Measurements from ENCODE around the gene KANK3.
"Not testable (repeated sequence)": the region's sequence is repeated elsewhere in the genome, so short reads cannot be mapped to it uniquely, and the experiment has no call there.

KANK3 gene

GRCh38 chr19:8316351-8317125 lies 26.5 kb downstream of the KANK3 start:
- DNase-seq (ENCODE audit: low spot score): no peak

GRCh38 chr19:8314981-8315640 lies 28.0 kb downstream of the KANK3 start:
- not testable (repeated sequence) for DNase-seq (ENCODE audit: low spot score)

GRCh38 chr19:8311461-8312260 lies 31.4 kb downstream of the KANK3 start:
- no peak for DNase-seq (ENCODE audit: low spot score)

- no peak for DNase-seq (ENCODE audit: low spot score)
Measured at GRCh38 chr19:8310342-8311055, 32.6 kb downstream of the KANK3 start.

- DNase-seq (ENCODE audit: low spot score): no peak
Measured at GRCh38 chr19:8308891-8309291, 34.2 kb downstream of the KANK3 start.

- DNase-seq (ENCODE audit: low spot score): peak; percentile 97
Measured at GRCh38 chr19:8307965-8308866, 34.8 kb downstream of the KANK3 start, which contains the start of gene CD320. Gene CD320 (minus strand): TSS chr19:8308358. CDS start chr19:8308290, 68 bp downstream.

GRCh38 chr19:8307400-8307964 lies 35.6 kb downstream of the KANK3 start:
- DNase-seq (ENCODE audit: low spot score): no peak

- no peak for DNase-seq (ENCODE audit: low spot score)
Measured at GRCh38 chr19:8306235-8307054, 36.6 kb downstream of the KANK3 start.

GRCh38 chr19:8305798-8306197 lies 37.3 kb downstream of the KANK3 start:
- no peak for DNase-seq (ENCODE audit: low spot score)

- no peak for DNase-seq (ENCODE audit: low spot score)
Measured at GRCh38 chr19:8304841-8305621, 38.0 kb downstream of the KANK3 start.

GRCh38 chr19:8302734-8303133 lies 40.3 kb downstream of the KANK3 start:
- no peak for DNase-seq (ENCODE audit: low spot score)

GRCh38 chr19:8302357-8302691 lies 40.7 kb downstream of the KANK3 start:
- no peak for DNase-seq (ENCODE audit: low spot score)

- not testable (repeated sequence) for DNase-seq (ENCODE audit: low spot score)
Measured at GRCh38 chr19:8291337-8291736, 51.7 kb downstream of the KANK3 start.

- DNase-seq (ENCODE audit: low spot score): not testable (repeated sequence)
Measured at GRCh38 chr19:8276508-8276907, 66.6 kb downstream of the KANK3 start.
